ENCODE measurements around the gene HNRNPM. TPM values are rescaled to one million over a fixed set of nuclear protein-coding genes. Genes with fewer than 3 reads are reported as not detected.

Gene HNRNPM
- total and polyA plus RNA-seq, 9 donors = 88.2 to 285 (median 180) TPM

GRCh38 chr19:8449830-8450229 is 5.1 kb downstream of the HNRNPM start:
- no peaks in the 10 kb centered on the region for H3K9me3 ChIP-seq
- no peak overlapping the region for H3K27ac ChIP-seq
- TF ChIP-seq POLR2A (IDR thresholded peaks at IDR 0.05) (no peak), CTCF (IDR thresholded peaks at IDR 0.05) (no peak), EP300 (IDR thresholded peaks at IDR 0.05) (no peak)
- no peaks in the 10 kb centered on the region for H3K36me3 ChIP-seq
- H3K4me1 ChIP-seq (ENCODE audit: insufficient read depth) = peaks cover 21% of the 10 kb centered on the region
- no peak for DNase-seq
- H3K4me3 ChIP-seq = no peak overlapping the region
- no peaks in the 10 kb centered on the region for H3K27me3 ChIP-seq
- intact Hi-C loops (cut with DNase I) = no loop called here
- WGBS, 3 donors = 64 to 82% (median 76%) methylated on average over 7 to 8 of the region's 8 CpGs

- H3K4me1 ChIP-seq (ENCODE audit: insufficient read depth) = peaks cover 21% of the 10 kb centered on the region
- H3K27me3 ChIP-seq = no peaks in the 10 kb centered on the region
- H3K4me3 ChIP-seq = no peak overlapping the region
- no peak for DNase-seq
- intact Hi-C loops (cut with DNase I) = no loop called here
- H3K9me3 ChIP-seq = no peaks in the 10 kb centered on the region
- no peak for TF ChIP-seq POLR2A (IDR thresholded peaks at IDR 0.05)
- TF ChIP-seq CTCF (IDR thresholded peaks at IDR 0.05) = no peak
- TF ChIP-seq EP300 (IDR thresholded peaks at IDR 0.05) = no peak
- no peaks in the 10 kb centered on the region for H3K36me3 ChIP-seq
- no peak overlapping the region for H3K27ac ChIP-seq
- 58 to 71% (median 62%) methylated on average over 6 of the region's 6 CpGs for WGBS, 3 donors
These were observed 6.6 kb downstream of the HNRNPM start for GRCh38 chr19:8451377-8451776.

GRCh38 chr19:8451885-8452284 is 7.1 kb downstream of the HNRNPM start:
- Histone ChIP-seq H3K27me3 (no peaks in the 10 kb centered on the region), H3K4me3 (no peak overlapping the region), H3K27ac (no peak overlapping the region), H3K4me1 (ENCODE audit: insufficient read depth) (peaks cover 24% of the 10 kb centered on the region), H3K36me3 (no peaks in the 10 kb centered on the region), H3K9me3 (no peaks in the 10 kb centered on the region)
- TF ChIP-seq POLR2A (IDR thresholded peaks at IDR 0.05) (no peak), EP300 (IDR thresholded peaks at IDR 0.05) (no peak), CTCF (IDR thresholded peaks at IDR 0.05) (no peak)
- 65 to 75% (median 67%) methylated on average over 3 of the region's 3 CpGs for WGBS, 3 donors
- intact Hi-C loops (cut with DNase I) = no loop called here
- DNase-seq = no peak

GRCh38 chr19:8452446-8453123 is 7.8 kb downstream of the HNRNPM start:
- intact Hi-C loops (cut with DNase I) = no loop called here

More at GRCh38 chr19:8452446-8453123, 7.8 kb downstream of the HNRNPM start:
- no peaks in the 10 kb centered on the region for H3K27me3 ChIP-seq
- H3K9me3 ChIP-seq = no peaks in the 10 kb centered on the region
- peaks cover 20% of the 10 kb centered on the region for H3K4me1 ChIP-seq (ENCODE audit: insufficient read depth)
- peak in 1 of 5 donors; percentile 30 for DNase-seq
- H3K27ac ChIP-seq = no peak overlapping the region
- no peak overlapping the region for H3K4me3 ChIP-seq
- TF ChIP-seq CTCF (IDR thresholded peaks at IDR 0.05) (no peak), POLR2A (IDR thresholded peaks at IDR 0.05) (no peak), EP300 (IDR thresholded peaks at IDR 0.05) (no peak)
- WGBS, 3 donors = 57 to 65% (median 59%) methylated on average over 4 of the region's 4 CpGs
- no peaks in the 10 kb centered on the region for H3K36me3 ChIP-seq

All from ovary (tissue), 9 donors.